22Rv1 (cell line): ENCODE measurements around the gene COL4A2.

Experiments
- ZFX ChIP-seq: fragments of 450-650 bp; IDR thresholded peaks from 2 replicates; pipeline ENCODE4 v1.6.1; 2017; ENCODE audit warnings: antibody characterized with exemption, borderline replicate concordance
- TF ChIP-seq, protein P1 (sequence below): fragments of 450-650 bp; IDR thresholded peaks from 2 replicates; pipeline ENCODE4 v1.5.1; 2017; ENCODE audit warnings: mild to moderate bottlenecking

DNA sequence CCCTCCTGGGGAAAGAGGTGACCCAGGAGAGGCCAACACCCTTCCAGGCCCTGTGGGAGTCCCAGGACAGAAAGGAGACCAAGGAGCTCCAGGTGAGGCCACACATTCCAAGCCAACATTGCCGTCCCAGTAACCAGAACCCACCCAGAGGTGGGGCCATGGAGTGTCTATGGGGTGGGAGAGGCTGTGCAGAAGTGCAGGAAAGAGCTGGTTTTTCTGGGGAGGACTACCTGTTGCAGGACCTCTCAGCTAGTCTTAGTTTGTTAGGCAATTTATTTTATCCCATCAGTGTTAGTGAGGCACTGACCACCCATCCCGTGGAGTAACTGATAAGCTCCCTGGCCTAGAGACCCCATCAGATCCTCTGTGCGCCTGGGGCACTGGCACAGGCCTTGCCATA lies 188.3 kb downstream of the COL4A2 start:
- TF ChIP-seq, protein P1, sequence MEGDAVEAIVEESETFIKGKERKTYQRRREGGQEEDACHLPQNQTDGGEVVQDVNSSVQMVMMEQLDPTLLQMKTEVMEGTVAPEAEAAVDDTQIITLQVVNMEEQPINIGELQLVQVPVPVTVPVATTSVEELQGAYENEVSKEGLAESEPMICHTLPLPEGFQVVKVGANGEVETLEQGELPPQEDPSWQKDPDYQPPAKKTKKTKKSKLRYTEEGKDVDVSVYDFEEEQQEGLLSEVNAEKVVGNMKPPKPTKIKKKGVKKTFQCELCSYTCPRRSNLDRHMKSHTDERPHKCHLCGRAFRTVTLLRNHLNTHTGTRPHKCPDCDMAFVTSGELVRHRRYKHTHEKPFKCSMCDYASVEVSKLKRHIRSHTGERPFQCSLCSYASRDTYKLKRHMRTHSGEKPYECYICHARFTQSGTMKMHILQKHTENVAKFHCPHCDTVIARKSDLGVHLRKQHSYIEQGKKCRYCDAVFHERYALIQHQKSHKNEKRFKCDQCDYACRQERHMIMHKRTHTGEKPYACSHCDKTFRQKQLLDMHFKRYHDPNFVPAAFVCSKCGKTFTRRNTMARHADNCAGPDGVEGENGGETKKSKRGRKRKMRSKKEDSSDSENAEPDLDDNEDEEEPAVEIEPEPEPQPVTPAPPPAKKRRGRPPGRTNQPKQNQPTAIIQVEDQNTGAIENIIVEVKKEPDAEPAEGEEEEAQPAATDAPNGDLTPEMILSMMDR, result no peak
- TF ChIP-seq ZFX, result no peak
